Measurements from ENCODE around the gene FAM83G.

FAM83G gene

DNA sequence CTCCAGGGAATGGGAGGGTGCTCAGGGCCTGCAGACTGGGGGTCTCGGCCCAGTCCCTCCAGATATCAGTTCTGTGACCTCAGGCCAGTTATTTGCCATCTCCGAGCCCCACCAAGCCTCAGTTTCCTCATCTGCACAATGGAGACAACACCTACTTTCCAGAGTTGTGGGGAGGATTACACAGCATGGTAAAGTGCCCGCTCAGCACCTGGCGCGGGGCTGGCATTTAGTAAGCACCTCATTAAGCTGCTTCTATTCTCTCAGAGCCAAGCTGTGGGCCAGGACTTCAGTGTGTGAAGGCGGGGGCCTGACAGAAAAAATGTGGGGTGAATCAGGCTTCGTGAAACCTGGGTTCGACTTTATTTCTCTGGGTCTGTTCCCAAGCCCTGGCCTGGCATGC is 5.2 kb downstream of the FAM83G start:
- no peak for DNase-seq (ENCODE audit: low read depth)
- TF ChIP-seq, protein P1, sequence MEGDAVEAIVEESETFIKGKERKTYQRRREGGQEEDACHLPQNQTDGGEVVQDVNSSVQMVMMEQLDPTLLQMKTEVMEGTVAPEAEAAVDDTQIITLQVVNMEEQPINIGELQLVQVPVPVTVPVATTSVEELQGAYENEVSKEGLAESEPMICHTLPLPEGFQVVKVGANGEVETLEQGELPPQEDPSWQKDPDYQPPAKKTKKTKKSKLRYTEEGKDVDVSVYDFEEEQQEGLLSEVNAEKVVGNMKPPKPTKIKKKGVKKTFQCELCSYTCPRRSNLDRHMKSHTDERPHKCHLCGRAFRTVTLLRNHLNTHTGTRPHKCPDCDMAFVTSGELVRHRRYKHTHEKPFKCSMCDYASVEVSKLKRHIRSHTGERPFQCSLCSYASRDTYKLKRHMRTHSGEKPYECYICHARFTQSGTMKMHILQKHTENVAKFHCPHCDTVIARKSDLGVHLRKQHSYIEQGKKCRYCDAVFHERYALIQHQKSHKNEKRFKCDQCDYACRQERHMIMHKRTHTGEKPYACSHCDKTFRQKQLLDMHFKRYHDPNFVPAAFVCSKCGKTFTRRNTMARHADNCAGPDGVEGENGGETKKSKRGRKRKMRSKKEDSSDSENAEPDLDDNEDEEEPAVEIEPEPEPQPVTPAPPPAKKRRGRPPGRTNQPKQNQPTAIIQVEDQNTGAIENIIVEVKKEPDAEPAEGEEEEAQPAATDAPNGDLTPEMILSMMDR (IDR thresholded peaks at IDR 0.05; ENCODE audit: low read depth, low read length, missing control alignments) = no peak
- H3K4me3 ChIP-seq (ENCODE audit: low read depth, low read length) = no peak overlapping the region

DNA sequence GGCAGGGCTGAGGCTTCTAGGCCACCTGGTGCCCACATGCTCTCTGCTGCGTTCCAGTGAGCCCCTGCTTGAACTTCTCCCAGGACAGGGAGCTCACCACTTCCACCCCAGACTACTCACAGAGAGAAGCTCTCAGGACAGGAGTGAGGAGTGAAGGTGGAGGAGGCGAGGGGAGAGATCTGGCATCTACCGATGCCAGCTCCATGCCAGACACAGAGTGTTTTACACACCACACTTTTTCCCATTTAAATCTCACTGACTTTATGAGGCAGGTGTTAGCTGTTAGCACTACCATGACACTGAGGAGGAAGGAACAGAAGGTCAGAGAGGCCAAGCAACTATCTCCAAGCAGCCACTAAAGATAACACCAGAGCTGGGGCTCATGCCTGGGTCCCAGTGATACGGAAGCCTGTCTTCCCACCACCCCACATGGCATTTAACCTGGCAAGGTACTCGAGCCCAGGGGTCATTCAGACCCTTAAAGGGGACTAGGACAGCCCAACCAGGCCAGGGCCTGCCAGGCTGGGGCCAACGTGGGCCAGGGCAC is 6.8 kb downstream of the FAM83G start:
- H3K4me3 ChIP-seq (ENCODE audit: low read depth, low read length) = no peak overlapping the region
- TF ChIP-seq, protein P1 (IDR thresholded peaks at IDR 0.05; ENCODE audit: low read depth, low read length, missing control alignments) = no peak
- no peak for DNase-seq (ENCODE audit: low read depth)

DNA sequence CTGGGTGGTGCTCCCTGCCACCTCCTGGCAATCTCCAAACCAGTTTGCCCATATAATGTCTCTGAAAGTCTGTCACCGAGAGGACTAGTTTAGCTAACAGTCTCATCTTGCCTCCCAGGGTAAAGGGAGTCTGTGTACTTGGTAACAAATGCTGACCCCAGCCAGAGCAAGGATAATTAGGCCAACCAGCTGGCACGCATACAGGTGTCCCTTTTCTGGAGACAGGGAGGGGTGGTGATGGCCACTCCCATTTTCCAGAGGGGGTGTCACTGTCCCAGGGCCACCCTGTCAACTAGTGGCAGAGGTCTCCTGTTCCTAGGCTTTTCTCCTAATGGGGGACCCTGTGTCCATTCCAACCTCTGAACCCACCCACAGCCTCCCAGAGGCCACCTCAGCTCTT is 8.1 kb downstream of the FAM83G start:
- no peak overlapping the region for H3K4me3 ChIP-seq (ENCODE audit: low read depth, low read length)
- TF ChIP-seq, protein P1 (IDR thresholded peaks at IDR 0.05; ENCODE audit: low read depth, low read length, missing control alignments) = no peak
- DNase-seq (ENCODE audit: low read depth) = no peak

DNA sequence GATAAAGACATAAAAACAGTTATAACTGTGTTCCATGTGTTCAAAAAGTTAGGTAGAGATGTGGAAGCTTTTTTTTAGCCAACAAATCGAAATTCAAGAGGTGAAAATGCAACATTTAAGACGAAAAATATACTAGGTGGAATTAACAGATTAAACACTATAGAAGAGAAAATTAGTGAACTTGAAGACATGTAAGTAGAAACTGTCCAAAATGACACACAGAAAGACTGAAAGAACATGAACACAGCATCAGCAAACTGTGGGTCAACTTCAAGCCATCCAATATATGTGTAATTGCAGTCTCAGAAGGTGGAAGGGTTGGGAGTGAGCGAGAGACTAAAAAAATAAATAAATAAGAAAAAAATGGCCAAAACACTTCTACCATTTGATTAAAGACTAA is 9.3 kb downstream of the FAM83G start:
- DNase-seq (ENCODE audit: low read depth) = no peak
- no peak overlapping the region for H3K4me3 ChIP-seq (ENCODE audit: low read depth, low read length)
- TF ChIP-seq, protein P1 (IDR thresholded peaks at IDR 0.05; ENCODE audit: low read depth, low read length, missing control alignments) = no peak

DNA sequence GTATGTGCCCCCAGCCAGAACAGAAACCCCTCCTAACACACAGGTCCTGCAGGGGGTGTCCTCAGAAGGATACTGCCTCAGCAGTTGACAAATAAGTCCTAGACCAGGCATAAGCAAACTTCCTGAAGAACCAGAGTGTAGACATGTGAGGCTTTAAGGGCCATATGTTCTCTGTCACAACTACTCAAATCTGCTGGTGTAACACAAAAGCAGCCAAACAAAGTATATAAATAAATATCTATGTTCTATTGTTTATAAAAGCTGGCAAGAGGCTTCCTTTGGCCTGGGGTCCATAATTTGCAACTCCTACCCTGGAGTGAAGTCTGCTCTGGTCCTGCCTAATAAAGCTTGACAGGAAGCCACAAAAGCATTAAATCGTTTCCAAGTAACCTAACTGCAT is 9.9 kb downstream of the FAM83G start:
- DNase-seq (ENCODE audit: low read depth) = no peak
- H3K4me3 ChIP-seq (ENCODE audit: low read depth, low read length) = no peak overlapping the region
- TF ChIP-seq, protein P1 (IDR thresholded peaks at IDR 0.05; ENCODE audit: low read depth, low read length, missing control alignments) = no peak

DNA sequence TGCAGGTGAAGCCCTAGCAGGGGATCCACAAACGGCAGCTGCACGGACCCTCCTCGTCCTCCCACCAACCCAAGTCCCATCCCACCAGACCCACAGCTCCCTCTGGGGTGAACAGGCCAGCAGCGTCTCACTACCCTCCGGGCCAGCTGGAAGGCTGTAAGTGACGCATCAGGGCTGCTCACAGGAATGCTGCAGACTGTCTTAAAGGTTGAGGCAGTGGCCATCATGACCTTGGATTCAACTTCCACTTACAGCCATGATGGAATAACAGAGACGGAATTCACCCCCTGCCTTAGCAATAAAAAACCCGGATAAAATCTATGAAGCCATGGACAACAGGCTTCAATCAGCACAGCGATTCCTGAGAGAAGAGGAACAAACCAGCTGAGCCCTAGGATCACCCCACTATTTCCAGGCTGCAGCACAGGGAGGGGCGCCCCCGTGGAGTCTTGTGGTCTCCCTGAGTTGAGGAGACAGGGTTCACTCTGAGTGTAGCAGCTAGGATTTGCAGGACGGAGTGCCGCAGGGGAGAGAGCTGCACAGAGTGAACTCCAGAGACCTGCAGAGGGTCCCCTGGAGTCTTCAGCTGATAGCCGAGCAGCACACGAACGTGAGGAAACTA is 10.5 kb downstream of the FAM83G start:
- DNase-seq (ENCODE audit: low read depth) = no peak
- no peak overlapping the region for H3K4me3 ChIP-seq (ENCODE audit: low read depth, low read length)
- TF ChIP-seq, protein P1 (IDR thresholded peaks at IDR 0.05; ENCODE audit: low read depth, low read length, missing control alignments) = no peak
